GM12873 (cell line): ENCODE results near the gene BAIAP3.

ENCODE experiments used
- TF ChIP-seq, protein P1 (sequence below): IDR thresholded peaks from 2 replicates; pipeline ENCODE4 v1.5.1; 2012; ENCODE audit warnings: low read depth, mild to moderate bottlenecking, moderate library complexity, low read length, control low read depth; ENCODE audit not compliant: insufficient read depth; ENCODE audit errors: missing control alignments

Gene BAIAP3

DNA sequence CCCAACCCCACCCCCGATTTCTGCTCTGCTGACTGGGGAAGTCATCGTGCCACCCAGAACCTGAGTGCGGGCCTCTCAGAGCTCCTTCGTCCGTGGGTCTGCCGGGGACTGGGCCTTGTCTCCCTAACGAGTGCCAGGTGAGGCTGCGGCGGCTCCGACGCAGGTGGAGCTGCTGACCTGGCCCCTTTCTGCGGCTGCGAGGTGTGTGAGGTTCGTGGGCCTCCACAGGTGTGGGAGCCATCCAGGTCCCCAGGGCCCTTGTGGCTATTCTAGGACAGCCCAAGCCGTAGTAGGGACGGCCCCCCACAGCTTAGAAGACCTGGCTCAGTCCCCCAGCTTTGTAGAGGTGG is 21.0 kb upstream of the BAIAP3 start:
- TF ChIP-seq, protein P1, sequence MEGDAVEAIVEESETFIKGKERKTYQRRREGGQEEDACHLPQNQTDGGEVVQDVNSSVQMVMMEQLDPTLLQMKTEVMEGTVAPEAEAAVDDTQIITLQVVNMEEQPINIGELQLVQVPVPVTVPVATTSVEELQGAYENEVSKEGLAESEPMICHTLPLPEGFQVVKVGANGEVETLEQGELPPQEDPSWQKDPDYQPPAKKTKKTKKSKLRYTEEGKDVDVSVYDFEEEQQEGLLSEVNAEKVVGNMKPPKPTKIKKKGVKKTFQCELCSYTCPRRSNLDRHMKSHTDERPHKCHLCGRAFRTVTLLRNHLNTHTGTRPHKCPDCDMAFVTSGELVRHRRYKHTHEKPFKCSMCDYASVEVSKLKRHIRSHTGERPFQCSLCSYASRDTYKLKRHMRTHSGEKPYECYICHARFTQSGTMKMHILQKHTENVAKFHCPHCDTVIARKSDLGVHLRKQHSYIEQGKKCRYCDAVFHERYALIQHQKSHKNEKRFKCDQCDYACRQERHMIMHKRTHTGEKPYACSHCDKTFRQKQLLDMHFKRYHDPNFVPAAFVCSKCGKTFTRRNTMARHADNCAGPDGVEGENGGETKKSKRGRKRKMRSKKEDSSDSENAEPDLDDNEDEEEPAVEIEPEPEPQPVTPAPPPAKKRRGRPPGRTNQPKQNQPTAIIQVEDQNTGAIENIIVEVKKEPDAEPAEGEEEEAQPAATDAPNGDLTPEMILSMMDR: no peak

DNA sequence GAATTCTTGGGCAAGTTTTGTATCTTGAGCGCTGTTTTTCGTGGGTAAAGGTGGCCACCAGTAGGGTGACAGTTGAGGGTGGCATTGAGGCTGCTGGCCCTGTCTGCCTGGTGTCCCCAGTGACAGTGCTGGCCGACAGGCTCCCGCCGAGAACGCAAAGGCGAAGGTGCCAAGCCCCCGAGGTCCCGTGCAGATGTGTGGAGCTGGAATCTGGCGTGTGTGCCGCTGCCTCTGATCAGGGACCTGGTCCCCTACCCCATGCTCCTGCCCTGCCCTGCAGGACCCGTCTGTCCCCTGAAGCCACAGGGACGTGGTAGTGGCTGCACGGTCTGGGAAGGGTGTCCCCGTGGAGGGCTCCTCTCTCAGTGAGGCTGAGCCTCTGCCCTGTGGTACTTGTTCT is 20.5 kb upstream of the BAIAP3 start:
- TF ChIP-seq, protein P1: no peak

DNA sequence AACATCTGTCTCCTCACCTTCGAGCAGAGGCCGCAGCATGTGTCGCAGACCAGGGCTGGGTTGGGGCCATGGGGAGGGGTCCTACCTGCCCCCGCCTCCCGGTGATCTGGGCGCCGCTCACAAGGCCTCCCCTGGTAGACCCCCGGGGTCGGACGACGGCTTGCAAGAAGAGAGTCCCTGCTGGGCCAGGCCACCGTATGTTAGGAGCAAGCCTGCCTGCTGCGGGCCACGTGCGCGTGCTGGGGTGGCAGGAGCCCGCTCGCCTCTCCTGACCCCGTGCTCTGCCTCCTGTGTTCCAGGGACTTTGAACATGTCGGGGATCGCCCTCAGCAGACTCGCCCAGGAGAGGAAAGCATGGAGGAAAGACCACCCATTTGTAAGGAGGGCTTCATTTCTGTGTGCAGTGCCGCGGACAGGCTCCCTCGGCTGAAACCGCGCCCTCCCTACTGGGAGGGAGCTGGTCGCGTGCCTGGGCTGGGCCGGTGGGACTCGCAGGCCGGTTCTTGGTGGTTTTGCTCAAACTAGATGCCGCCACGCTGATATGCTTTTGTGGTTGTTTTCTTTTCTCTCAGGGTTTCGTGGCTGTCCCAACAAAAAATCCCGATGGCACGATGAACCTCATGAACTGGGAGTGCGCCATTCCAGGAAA is 19.6 kb upstream of the BAIAP3 start:
- TF ChIP-seq, protein P1: no peak

DNA sequence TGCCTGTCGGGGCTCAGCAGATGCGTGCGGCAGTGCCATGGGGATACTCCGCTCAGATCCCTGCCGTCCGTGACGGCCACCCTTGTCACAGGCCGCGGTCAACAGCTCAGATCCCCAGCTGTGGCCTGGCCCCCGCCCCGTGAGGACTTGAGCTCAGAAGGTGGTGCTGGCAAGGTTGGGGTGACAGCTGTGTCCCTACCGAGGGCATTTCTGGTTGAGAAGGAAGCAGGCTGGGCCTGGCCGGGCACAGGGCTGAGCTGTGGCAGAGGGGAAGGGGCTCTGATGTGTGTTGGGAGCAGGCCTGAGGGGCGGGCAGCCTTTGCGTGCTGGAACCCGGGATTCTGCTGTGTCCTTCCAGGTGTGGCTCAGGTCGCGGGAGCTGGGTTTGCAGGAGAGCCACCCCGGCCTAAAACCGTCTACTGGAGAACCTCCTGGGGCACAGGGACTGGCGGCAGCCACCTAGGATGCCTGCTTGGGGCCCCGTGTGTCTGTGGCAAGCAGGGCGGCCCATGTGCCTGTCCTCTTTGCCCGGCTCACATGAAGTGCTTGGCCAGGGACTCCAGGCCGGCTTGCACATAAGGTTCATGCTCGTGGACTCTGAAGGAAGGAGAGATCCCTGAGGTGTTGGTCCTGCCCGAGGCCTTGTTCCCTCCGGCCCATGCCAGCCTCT is 18.9 kb upstream of the BAIAP3 start:
- TF ChIP-seq, protein P1: no peak

DNA sequence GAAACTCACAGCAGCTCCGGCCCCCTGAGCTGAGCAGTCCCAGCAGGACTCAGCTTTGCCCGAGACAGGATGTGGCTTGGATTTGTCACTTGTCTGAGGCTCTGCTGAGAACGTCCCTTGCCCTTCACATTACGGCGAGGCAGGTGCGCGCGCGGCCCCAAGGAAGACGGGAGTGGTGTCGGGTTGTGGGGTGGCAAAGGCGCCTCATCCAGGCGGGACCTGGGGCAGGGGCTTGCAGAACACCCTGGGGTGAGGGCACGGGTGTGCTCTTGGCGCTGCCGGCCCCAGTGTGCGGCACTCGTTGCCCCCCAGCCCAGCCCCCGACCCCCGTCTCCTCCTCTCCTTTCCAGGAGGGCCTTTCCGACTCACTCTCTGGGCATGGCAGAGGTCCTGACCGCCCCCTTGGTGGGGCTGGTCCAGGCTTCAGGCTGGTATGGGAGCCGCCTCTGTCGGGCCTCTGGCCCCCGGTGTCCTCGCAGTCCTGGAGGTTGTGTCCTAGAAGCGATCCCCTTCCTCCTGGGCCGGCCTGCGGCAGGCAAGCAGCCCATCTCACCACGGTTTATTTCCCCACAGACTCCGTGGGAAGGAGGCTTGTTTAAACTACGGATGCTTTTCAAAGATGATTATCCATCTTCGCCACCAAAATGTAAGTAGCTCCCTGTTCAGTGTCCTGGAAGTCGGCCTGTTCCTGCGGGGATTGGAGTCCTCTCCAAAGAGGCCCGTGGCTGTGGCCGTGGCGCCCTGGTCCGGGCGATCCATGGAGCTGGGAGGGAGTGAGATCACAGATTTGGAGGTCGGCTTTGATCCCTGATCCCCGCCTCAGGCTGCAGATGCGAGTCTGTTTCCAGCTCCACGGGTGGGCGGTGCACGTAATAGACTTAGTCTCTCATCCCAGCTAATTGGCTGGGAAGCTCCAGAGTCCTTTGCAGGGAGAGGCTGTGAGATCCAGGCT is 18.1 kb upstream of the BAIAP3 start:
- TF ChIP-seq, protein P1: no peak

DNA sequence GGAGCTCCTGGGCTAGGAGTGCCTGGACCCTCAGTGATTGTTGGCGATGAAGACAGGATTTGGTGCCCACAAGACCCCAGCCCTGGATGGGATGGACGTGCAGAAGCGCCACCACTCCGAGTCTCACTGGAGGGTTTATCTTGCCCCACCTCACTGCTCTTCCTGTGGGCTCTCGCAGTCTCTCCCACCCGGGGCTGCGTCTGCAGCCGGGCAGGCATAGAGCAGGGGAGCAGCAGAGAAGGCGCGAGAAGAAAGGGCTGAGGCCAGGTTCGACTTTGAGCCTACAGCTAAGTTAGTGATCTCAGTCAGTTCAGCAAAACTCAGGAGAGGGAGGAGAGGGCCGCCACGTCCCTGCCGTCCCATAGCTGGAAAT is 17.4 kb upstream of the BAIAP3 start:
- TF ChIP-seq, protein P1: no peak
